GM12878 (cell line): ENCODE results near the gene ATP12A. TPM values are rescaled to one million over a fixed set of nuclear protein-coding genes. Genes with fewer than 3 reads are reported as not detected.

Experiments
- ATAC-seq: fragments of 200-7000 bp; cut with Tn5 transposase; 3 replicates; pipeline ENCODE4 v1.9.1; 2020; ENCODE audit warnings: mild to moderate bottlenecking, moderate library complexity
- BruUV-seq: library from RNA; stranded (reverse); fragments of 400-500 nt; replicated peaks from 2 replicates; lab custom pipeline; 2021; lab: Mats Ljungman, UMichigan
- CTCF ChIA-PET: fragments of 300-600 bp; sonication (Branson Sonifier 250); formaldehyde crosslinking; extraction: SDS; loops from one replicate; lab custom pipeline; 2021; ENCODE audit warnings: inconsistent platforms; lab: Yijun Ruan, JAX
- POLR2A ChIA-PET: fragments of 350-600 bp; formaldehyde crosslinking; extraction: SDS; loops from one replicate; lab custom pipeline; 2021; ENCODE audit warnings: inconsistent platforms; lab: Charles Lee
- RAD21 ChIA-PET: fragments of 300-600 bp; sonication (Branson Sonifier 250); formaldehyde crosslinking; loops from one replicate; lab custom pipeline; 2023; ENCODE audit warnings: antibody characterized with exemption; ENCODE audit not compliant: unreplicated experiment; lab: Charles Lee
- SMC1A ChIA-PET: fragments of 300-600 bp; sonication (Branson Sonifier 250); formaldehyde crosslinking; loops from one replicate; lab custom pipeline; 2023; ENCODE audit not compliant: unreplicated experiment, uncharacterized antibody; lab: Charles Lee
- DNase-seq: peaks from one replicate; pipeline ENCODE4 v3.0.0-alpha.2; 2011; ENCODE audit warnings: low read depth, low spot score
- FAIRE-seq: peaks from 3 replicates; lab custom pipeline; 2011; peaks lifted over from hg19 to GRCh38; lab: Jason Lieb, UNC
- H2AFZ ChIP-seq: 2 replicates; pipeline ENCODE4 v1.6.0; 2011; ENCODE audit warnings: low read depth, low read length, control low read depth; ENCODE audit not compliant: control insufficient read depth
- H3K27ac ChIP-seq: 2 replicates; pipeline ENCODE4 v1.5.1; 2011; ENCODE audit warnings: control low read depth; ENCODE audit not compliant: control insufficient read depth, insufficient read depth
- H3K27me3 ChIP-seq, 2 experiments: replicated peaks in 1 of 2; 2 replicates each; pipeline versions ENCODE4 v1.6.0 to v1.6.1; 2011; ENCODE audit warnings: low read length in 1 of 2; ENCODE audit not compliant: control insufficient read depth in 2 of 2, insufficient read depth in 2 of 2
- H3K36me3 ChIP-seq, 2 experiments: 2 replicates each; pipeline ENCODE4 v1.5.1; 2011; ENCODE audit warnings: low read length in 1 of 2; ENCODE audit not compliant: control insufficient read depth in 2 of 2, insufficient read depth in 2 of 2
- H3K4me1 ChIP-seq: 2 replicates; pipeline ENCODE4 v1.6.1; 2011; ENCODE audit warnings: mild to moderate bottlenecking, low read length, moderate library complexity, mixed read lengths; ENCODE audit not compliant: control insufficient read depth, insufficient read depth
- H3K4me2 ChIP-seq: 2 replicates; pipeline ENCODE4 v1.6.0; 2011; ENCODE audit warnings: control low read depth; ENCODE audit not compliant: control insufficient read depth, insufficient read depth
- H3K4me3 ChIP-seq: fragments of 200-600 bp; sonication (generic); 2 replicates; pipeline ENCODE4 v1.5.1; 2016
- H3K79me2 ChIP-seq: 2 replicates; pipeline ENCODE4 v1.6.0; 2011; ENCODE audit warnings: low read length; ENCODE audit not compliant: control insufficient read depth, insufficient read depth
- H3K9ac ChIP-seq: 2 replicates; pipeline ENCODE4 v1.8.0; 2011; ENCODE audit warnings: low read length, control low read depth, mixed read lengths; ENCODE audit not compliant: control insufficient read depth, insufficient read depth
- H3K9me3 ChIP-seq: replicated peaks from 3 replicates; pipeline ENCODE4 v1.5.1; 2011; ENCODE audit warnings: mild to moderate bottlenecking, low read length; ENCODE audit not compliant: control insufficient read depth, insufficient read depth
- H4K20me1 ChIP-seq: 2 replicates; pipeline ENCODE4 v1.6.0; 2011; ENCODE audit not compliant: control insufficient read depth, insufficient read depth
- ASH2L ChIP-seq: fragments of 300-600, 200-600 bp; sonication (generic); IDR thresholded peaks from 2 replicates; pipeline ENCODE4 v1.6.1; 2017; ENCODE audit warnings: low read depth, mild to moderate bottlenecking, borderline replicate concordance
- BACH1 ChIP-seq: fragments of 450-650 bp; IDR thresholded peaks from 2 replicates; pipeline ENCODE4 v1.6.1; 2017; ENCODE audit warnings: mild to moderate bottlenecking, borderline replicate concordance
- MYB ChIP-seq: fragments of 150-350 bp; IDR thresholded peaks from 2 replicates; pipeline ENCODE4 v1.6.1; 2014; ENCODE audit warnings: mild to moderate bottlenecking, low read depth, low read length, borderline replicate concordance
- PKNOX1 ChIP-seq: fragments of 450-650 bp; IDR thresholded peaks from 2 replicates; pipeline ENCODE4 v1.6.1; 2016; ENCODE audit warnings: mild to moderate bottlenecking
- POLR2AphosphoS5 ChIP-seq: IDR thresholded peaks from 2 replicates; pipeline ENCODE4 v1.6.1; 2011; ENCODE audit warnings: mild to moderate bottlenecking, low read length, inconsistent platforms
- WRNIP1 ChIP-seq: IDR thresholded peaks from 2 replicates; pipeline ENCODE4 v1.6.1; 2011; ENCODE audit warnings: low read depth, low read length, improper control_type of control experiment, borderline replicate concordance
- ZSCAN29 ChIP-seq: fragments of 450-650 bp; IDR thresholded peaks from 2 replicates; pipeline ENCODE4 v1.6.1; 2017; ENCODE audit warnings: mild to moderate bottlenecking, moderate library complexity
- whole genome bisulfite sequencing: methylation state at CpG from one replicate; pipeline ENCODE4 v1.1.6; 2016; ENCODE audit warnings: low lambda C conversion rate; ENCODE audit not compliant: insufficient replicate concordance, insufficient coverage; ENCODE audit errors: missing lambda C conversion rate; 5-methylcytosine and 5-hydroxymethylcytosine counted together
- in situ Hi-C: fragments of 300-500 bp; cut with MboI; formaldehyde crosslinking; loops from 9 replicates; pipeline ENCODE4 v1.14.3; 2018; ENCODE audit warnings: mixed read lengths
- intact Hi-C: fragments of 100-400 bp; cut with micrococcal nuclease; formaldehyde crosslinking; loops from one replicate; pipeline ENCODE4 v1.14.2; 2022; ENCODE audit not compliant: unreplicated experiment
- polyA plus RNA-seq, 11 experiments: library from polyadenylated mRNA; depleted of rRNA in 4 of 11; unstranded in 6 of 11; stranded (reverse) in 5 of 11; fragments of >200 nt; fragmentation: Nextera tagmentation in 4 of 11; fragmentation: Illumina TruSeq in 1 of 11; extraction: Ambion mirVana in 4 of 11; extraction: Trizol in 1 of 11; gene quantifications; 1 replicate in 1 of 11; 2 replicates in 10 of 11; pipeline versions ENCODE4 v1.2.1 to v1.2.3, GENCODE V29; 2011 to 2016; ENCODE audit warnings: inconsistent platforms in 2 of 11, missing spikeins in 2 of 11, low read depth in 1 of 11
- total RNA-seq, 4 experiments: library from RNA; depleted of rRNA in 3 of 4; stranded (reverse); fragments of >200 nt in 3 of 4; fragmentation: Illumina TruSeq in 1 of 4; extraction: Trizol in 1 of 4; gene quantifications; 2 replicates each; pipeline versions ENCODE4 v1.2.1 to v1.2.3, GENCODE V29; 2013 to 2021
- TF ChIP-seq, protein P1 (sequence below): IDR thresholded peaks from 2 replicates; pipeline ENCODE4 v1.6.1; 2012; ENCODE audit warnings: low read depth, low read length, improper control_type of control experiment
- TF ChIP-seq, protein P2 (sequence below): fragments of 450-650 bp; IDR thresholded peaks from 2 replicates; pipeline ENCODE4 v1.6.1; 2018; ENCODE audit warnings: mild to moderate bottlenecking, low read depth, moderate library complexity; ENCODE audit not compliant: partially characterized antibody
- TF ChIP-seq, protein P3 (sequence below): IDR thresholded peaks from 2 replicates; pipeline ENCODE4 v1.6.1; 2011; ENCODE audit warnings: low read depth, low read length, improper control_type of control experiment, borderline replicate concordance

The ATP12A gene
- total and polyA plus RNA-seq, 10 of the 15 experiments (the other 5 are each of a cell fraction or from before 2014, with no cell fraction given) = 0.02 to 0.08 (median 0.04) TPM; not detected in 6

DNA sequence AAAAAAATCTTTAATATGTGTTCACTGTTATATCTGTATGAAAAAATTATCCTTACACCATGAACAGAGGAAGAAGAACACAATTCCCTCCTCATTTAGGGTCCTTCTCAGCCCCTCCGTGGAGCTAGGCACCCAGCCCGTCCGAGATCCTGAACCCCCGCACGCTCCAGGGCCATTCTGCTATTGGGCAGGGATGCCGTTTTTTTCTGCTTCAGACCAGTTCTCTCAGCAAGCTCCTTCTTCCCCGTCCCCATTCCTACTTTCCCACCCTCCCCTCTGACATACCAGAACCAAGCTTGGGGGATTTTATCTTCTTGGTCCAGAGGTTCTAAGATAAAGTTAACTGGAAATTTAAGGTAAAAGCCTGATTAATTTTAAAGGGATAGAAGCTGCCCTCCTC is 36.2 kb downstream of the ATP12A start:
- ChIA-PET RAD21 (no interaction called here), SMC1A (no interaction called here), CTCF (interaction anchor here (0.6 to 1.0 kb wide), 3 partner anchors 11 to 221 kb away, joined by 3 read pairs; no protein-coding TSS in a partner anchor)
- 37% methylated on average over 7 of the region's 7 CpGs for WGBS
- Histone ChIP-seq H3K27ac (no peak overlapping the region), H3K79me2 (no peaks in the 10 kb centered on the region), H4K20me1 (no peaks in the 10 kb centered on the region), H3K4me3 (no peak overlapping the region), H3K27me3 (no peaks in the 10 kb centered on the region; a peak in 1 of 4 replicates), H3K36me3 (no peaks in the 10 kb centered on the region)
- DNase-seq (no peak), ATAC-seq (no peak)
- BruUV-seq = no TSS peak
- TF ChIP-seq MYB = no peak
- no peak for TF ChIP-seq ASH2L
- no peak for TF ChIP-seq PKNOX1
- no peak for TF ChIP-seq ZSCAN29
- no peak for TF ChIP-seq WRNIP1
- TF ChIP-seq BACH1 = no peak
- no peak for TF ChIP-seq POLR2AphosphoS5
- TF ChIP-seq, protein P1, sequence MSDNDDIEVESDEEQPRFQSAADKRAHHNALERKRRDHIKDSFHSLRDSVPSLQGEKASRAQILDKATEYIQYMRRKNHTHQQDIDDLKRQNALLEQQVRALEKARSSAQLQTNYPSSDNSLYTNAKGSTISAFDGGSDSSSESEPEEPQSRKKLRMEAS = no peak
- TF ChIP-seq, protein P2, sequence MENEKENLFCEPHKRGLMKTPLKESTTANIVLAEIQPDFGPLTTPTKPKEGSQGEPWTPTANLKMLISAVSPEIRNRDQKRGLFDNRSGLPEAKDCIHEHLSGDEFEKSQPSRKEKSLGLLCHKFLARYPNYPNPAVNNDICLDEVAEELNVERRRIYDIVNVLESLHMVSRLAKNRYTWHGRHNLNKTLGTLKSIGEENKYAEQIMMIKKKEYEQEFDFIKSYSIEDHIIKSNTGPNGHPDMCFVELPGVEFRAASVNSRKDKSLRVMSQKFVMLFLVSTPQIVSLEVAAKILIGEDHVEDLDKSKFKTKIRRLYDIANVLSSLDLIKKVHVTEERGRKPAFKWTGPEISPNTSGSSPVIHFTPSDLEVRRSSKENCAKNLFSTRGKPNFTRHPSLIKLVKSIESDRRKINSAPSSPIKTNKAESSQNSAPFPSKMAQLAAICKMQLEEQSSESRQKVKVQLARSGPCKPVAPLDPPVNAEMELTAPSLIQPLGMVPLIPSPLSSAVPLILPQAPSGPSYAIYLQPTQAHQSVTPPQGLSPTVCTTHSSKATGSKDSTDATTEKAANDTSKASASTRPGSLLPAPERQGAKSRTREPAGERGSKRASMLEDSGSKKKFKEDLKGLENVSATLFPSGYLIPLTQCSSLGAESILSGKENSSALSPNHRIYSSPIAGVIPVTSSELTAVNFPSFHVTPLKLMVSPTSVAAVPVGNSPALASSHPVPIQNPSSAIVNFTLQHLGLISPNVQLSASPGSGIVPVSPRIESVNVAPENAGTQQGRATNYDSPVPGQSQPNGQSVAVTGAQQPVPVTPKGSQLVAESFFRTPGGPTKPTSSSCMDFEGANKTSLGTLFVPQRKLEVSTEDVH = no peak
- TF ChIP-seq, protein P3, sequence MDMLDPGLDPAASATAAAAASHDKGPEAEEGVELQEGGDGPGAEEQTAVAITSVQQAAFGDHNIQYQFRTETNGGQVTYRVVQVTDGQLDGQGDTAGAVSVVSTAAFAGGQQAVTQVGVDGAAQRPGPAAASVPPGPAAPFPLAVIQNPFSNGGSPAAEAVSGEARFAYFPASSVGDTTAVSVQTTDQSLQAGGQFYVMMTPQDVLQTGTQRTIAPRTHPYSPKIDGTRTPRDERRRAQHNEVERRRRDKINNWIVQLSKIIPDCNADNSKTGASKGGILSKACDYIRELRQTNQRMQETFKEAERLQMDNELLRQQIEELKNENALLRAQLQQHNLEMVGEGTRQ = no peak
- TF ChIP-seq, all 136 proteins: peak for 0
- intact Hi-C loops = no loop called here
- Histone ChIP-seq H2AFZ (no peak overlapping the region), H3K9me3 (no peaks in the 10 kb centered on the region), H3K4me1 (no peaks in the 10 kb centered on the region), H3K4me2 (no peak overlapping the region), H3K9ac (no peak overlapping the region)
- POLR2A ChIA-PET = interaction anchor here (0.7 to 0.9 kb wide), 2 partner anchors 8 to 31 kb away, joined by 3 to 6 read pairs; no protein-coding TSS in a partner anchor
- in situ Hi-C loops = no loop called here
- FAIRE-seq = no peak
